HUES6 (cell line): ENCODE data around the gene HEPACAM.

Source experiments
- H3K27ac ChIP-seq: 2 replicates; pipeline ENCODE4 v1.7.0; 2013; ENCODE audit warnings: low read depth, mild to moderate bottlenecking, low read length, inconsistent platforms
- H3K27me3 ChIP-seq: 2 replicates; pipeline ENCODE4 v1.6.1; 2013; ENCODE audit warnings: low read length; ENCODE audit not compliant: control insufficient read depth, insufficient read depth
- H3K36me3 ChIP-seq: 2 replicates; pipeline ENCODE4 v1.6.1; 2013; ENCODE audit warnings: low read length; ENCODE audit not compliant: control insufficient read depth, insufficient read depth
- H3K4me1 ChIP-seq: 2 replicates; pipeline ENCODE4 v1.6.1; 2013; ENCODE audit warnings: low read length; ENCODE audit not compliant: control insufficient read depth, insufficient read depth
- H3K4me3 ChIP-seq: 2 replicates; pipeline ENCODE4 v1.5.1; 2013; ENCODE audit warnings: low read depth, low read length
- H3K9ac ChIP-seq: one replicate; pipeline ENCODE4 v1.6.1; 2013; ENCODE audit warnings: mild to moderate bottlenecking, low read length
- H3K9me3 ChIP-seq: 2 replicates; pipeline ENCODE4 v1.6.1; 2013; ENCODE audit warnings: low read depth, low read length; ENCODE audit not compliant: control insufficient read depth, insufficient read depth

HEPACAM gene

DNA sequence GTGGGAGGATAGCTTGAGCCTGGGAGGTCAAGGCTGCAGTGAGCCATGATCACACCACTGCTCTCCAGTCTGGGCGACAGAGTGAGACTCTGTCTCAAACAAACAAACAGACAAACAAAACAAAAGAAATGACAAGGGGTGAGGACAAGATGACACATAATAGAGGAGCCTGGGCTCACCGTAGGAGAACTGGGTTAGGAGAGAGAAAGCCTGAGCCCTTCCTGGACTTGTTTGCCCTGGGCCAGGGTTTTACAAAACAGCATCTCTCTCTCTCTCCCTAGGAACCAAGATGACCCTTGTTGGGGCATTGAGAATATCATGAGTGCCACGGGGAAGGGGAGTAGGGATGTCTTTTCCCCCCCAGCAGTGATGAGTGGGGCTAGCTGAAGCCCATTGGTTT lies 54.9 kb downstream of the HEPACAM start:
- peaks cover 10% of the 10 kb centered on the region for H3K4me1 ChIP-seq
- no peak overlapping the region for H3K27ac ChIP-seq
- no peak overlapping the region for H3K4me3 ChIP-seq

DNA sequence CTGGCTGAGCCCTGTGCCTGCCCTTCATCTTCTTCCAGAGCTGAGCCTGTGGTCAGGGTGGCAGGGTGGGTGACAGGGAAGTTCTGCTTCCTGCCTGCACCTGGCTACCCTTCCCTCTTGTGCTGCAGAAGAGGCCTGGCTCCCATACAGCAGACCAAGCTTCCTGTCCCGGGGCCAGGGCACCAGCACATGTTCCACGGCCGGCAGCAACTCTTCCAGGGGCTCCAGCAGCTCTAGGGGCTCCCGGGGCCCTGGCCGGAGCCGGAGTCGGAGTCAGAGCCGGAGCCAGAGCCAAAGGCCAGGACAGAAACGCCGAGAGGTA lies 55.6 kb downstream of the HEPACAM start:
- H3K4me1 ChIP-seq = peaks cover 10% of the 10 kb centered on the region
- H3K4me3 ChIP-seq = no peak overlapping the region
- H3K9me3 ChIP-seq = no peaks in the 10 kb centered on the region
- peaks cover 18% of the 10 kb centered on the region for H3K27me3 ChIP-seq
- no peak overlapping the region for H3K27ac ChIP-seq
- H3K36me3 ChIP-seq = no peaks in the 10 kb centered on the region
- H3K9ac ChIP-seq = no peak overlapping the region

More for the DNA sequence above, 54.9 kb downstream of the HEPACAM start:
- Histone ChIP-seq H3K9me3 (no peaks in the 10 kb centered on the region), H3K9ac (no peak overlapping the region), H3K36me3 (no peaks in the 10 kb centered on the region), H3K27me3 (peaks cover 11% of the 10 kb centered on the region)

DNA sequence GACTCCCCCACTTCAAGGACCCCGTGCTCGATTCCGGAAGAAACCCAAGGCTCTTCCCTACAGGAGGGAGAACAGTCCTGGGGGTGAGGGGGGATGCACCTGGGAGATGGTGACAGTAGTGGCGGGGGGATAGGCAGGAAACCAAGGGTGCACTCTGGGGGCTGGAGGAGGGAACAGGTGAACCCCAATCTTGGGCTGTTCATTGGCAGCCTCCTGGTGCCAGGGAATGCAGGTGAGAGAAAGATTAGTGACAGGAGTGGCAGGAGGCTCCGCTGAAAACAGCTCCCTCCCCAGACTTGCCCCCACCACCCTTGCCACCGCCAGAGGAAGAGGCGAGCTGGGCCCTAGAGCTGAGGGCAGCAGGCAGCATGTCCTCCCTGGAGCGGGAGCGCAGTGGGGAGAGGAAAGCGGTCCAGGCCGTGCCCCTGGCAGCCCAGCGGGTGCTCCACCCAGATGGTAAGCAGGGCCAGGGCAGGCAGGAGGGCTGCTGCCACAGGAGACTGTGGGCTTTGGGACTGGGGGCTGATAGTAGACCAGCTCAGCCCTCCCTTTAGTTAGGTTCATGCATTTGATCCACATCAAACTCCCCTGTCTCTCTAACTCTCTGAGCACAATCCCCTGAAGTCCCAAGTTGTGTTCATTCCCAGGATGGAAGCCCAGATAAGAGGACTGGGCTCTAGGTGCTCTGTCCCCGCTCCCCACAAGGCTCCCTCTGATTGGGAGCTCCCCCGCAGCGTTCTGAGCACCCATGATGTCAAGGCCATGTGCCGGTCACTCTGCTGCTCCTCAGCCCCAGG lies 56.2 kb downstream of the HEPACAM start:
- Histone ChIP-seq H3K36me3 (no peaks in the 10 kb centered on the region), H3K9ac (no peak overlapping the region), H3K4me1 (peaks cover 10% of the 10 kb centered on the region), H3K9me3 (no peaks in the 10 kb centered on the region), H3K27me3 (peaks cover 24% of the 10 kb centered on the region), H3K4me3 (no peak overlapping the region), H3K27ac (no peak overlapping the region)

DNA sequence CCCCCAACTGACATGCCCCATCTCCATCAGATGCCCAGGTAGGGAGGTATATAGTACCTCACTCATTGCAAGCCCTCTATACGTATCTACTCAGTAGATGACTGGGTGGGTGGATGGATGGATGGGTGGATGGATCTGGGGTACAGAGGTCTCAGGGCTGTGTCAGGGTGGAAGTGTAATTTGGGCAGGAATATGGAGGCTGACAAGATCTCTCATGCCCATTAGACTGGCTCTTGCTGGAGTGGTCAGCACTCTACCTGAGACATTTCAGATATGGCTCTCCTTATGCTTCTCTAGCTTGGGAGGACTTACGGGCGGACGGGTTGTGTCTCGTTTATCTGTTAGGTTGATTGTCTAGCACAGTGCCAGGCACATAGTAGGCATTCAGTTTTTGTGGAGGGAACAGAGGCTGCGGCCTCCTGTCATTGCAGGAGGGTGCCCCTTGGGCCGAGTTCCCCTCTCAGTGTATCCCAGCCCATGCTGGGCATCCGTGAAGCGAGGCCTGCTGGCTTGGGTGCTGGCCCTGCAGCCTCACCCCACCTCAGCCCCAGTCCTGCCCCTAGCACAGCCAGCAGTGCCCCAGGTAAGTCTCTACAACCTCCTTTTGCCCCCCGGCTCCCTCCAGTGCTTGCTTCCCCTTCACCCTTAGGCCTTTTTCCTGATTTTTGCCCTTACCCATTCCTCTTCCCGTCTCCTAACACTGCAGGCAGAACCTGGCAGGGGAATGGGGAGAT lies 56.9 kb downstream of the HEPACAM start:
- no peaks in the 10 kb centered on the region for H3K9me3 ChIP-seq
- H3K4me3 ChIP-seq = no peak overlapping the region
- H3K4me1 ChIP-seq = peaks cover 10% of the 10 kb centered on the region
- H3K9ac ChIP-seq = no peak overlapping the region
- no peaks in the 10 kb centered on the region for H3K36me3 ChIP-seq
- H3K27ac ChIP-seq = no peak overlapping the region
- peaks cover 32% of the 10 kb centered on the region for H3K27me3 ChIP-seq

DNA sequence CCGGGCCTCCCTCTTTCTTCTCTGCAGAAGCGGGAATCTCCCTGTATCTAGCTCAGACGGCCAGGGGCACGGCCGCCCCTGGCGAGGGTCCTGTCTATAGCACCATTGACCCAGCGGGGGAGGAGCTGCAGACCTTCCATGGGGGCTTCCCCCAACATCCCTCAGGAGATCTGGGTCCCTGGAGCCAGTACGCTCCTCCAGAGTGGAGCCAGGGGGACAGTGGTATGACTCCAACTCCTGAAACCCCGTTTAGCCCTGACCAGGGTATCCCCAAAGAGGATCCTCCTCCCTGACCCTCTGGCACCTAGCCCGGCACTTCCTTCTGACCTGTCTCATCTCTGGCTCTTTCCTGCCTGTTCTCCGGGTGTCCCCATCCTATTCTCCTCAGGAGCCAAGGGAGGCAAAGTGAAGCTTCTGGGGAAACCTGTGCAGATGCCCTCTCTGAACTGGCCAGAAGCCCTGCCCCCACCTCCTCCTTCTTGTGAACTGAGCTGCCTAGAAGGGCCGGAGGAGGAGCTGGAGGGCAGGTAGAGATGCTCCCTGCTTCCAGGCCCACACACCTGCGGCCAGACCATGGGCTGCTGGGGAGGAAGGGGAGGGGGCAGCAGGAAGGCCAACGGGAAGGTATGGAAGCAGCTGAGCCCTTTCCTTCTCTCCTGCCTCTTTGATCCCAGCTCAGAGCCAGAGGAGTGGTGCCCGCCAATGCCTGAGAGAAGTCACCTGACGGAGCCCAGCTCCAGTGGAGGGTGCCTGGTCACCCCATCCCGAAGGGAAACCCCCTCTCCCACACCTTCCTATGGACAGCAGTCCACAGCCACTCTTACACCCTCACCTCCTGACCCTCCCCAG lies 57.7 kb downstream of the HEPACAM start:
- Histone ChIP-seq H3K27me3 (peaks cover 40% of the 10 kb centered on the region), H3K36me3 (no peaks in the 10 kb centered on the region), H3K4me1 (peaks cover 10% of the 10 kb centered on the region), H3K4me3 (no peak overlapping the region; the same call in 1 of the 2 replicates), H3K9me3 (no peaks in the 10 kb centered on the region), H3K27ac (no peak overlapping the region), H3K9ac (no peak overlapping the region)

DNA sequence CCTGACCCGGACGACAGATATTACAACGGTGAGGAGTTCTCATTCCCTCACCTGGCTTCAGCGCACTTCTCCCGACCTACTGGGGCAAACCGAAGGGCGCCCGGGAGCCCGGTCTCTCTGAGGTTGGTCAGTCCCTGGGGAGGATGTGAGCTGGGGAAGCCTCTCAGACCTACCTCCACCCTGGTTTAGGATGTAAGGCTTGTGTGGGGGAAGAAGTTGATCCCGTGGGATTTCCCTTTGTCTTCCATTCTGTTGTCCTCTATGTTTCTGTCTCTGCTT lies 58.3 kb downstream of the HEPACAM start:
- H3K9ac ChIP-seq = no peak overlapping the region
- H3K36me3 ChIP-seq = no peaks in the 10 kb centered on the region
- no peaks in the 10 kb centered on the region for H3K9me3 ChIP-seq
- peaks cover 10% of the 10 kb centered on the region for H3K4me1 ChIP-seq
- peak overlapping the region; percentile 82 for H3K4me3 ChIP-seq
- H3K27me3 ChIP-seq = peaks cover 45% of the 10 kb centered on the region
- H3K27ac ChIP-seq = no peak overlapping the region

DNA sequence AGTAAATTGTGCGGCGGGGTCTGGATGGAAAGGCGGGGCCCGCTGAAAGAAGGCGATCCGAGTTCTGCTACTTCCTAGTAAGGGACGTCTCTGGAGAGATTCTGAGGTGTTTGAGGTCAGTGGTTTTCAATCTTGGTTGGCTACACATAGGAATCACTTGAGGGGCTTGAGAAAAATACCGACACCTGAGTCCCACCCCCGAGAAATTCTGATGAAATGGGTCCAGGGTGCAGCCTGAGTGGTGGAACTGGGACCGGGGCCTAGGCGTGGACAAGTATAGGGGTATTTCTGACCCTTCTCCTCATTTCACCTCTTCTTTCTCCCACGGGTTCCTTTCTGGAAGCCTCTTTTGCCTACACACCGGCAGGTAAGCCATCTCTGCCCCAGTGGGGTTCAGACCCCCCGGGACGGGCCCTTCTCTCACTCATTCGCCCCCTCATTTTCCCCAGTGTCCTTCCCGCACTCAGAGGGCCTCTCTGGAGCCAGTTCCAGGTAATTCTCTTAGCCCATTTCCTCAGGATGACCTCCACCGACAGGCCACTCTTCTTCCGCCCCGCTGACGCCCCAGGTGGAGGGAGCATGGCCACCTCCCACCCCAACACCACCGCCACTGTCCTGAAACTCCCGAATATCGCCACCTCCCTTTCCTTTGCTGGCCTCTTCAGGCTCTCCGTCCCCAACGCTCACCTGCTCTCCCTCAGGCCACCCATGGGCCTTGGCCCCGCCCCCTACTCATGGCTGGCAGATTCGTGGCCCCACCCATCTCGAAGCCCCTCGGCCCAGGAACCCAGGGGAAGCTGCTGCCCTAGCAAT lies 58.8 kb downstream of the HEPACAM start:
- Histone ChIP-seq H3K27ac (no peak overlapping the region), H3K9me3 (no peaks in the 10 kb centered on the region), H3K9ac (no peak overlapping the region), H3K27me3 (peaks cover 51% of the 10 kb centered on the region), H3K4me3 (peak overlapping the region; percentile 82), H3K36me3 (no peaks in the 10 kb centered on the region), H3K4me1 (peaks cover 10% of the 10 kb centered on the region)

DNA sequence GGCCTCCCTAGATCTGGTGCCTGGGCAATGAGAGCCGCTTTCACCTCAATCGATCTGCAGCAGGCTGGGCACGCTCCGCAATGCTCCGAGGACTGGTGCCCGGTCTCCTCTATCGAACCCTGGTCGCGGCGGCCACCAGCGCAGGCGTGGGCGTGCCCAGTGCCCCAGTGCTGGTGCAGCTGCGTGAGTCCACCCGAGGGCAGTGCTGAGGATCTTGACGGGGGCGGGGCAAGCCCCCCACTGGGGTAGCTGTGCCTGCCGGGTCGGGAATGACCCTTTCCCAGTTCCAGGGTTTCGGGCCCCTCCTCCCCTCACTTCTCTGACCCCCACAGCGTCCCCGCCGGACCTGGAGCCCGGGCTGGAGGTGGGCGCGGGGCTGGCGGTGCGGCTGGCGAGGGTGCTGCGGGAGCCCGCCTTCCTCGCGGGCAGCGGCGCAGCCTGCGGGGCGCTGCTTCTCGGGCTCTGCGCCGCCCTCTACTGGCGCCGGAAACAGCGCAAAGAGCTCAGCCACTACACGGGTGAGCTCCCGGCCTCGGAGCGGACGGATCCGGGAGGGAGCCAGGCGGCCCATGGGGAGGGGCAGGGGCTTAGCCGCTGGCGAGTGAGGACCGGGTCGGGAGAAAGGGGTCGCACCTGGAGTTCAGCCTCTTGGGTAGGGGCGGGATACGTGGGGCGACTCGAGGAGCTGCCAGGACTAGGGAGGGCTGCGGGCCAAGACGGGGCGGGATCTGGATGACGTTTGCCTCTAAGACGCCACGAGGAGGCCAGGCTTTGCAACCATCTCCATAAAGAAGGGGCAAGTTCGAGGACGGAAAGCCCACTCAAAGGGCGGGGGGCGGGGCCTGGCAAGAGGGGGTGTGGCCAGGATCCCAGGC lies 59.7 kb downstream of the HEPACAM start:
- Histone ChIP-seq H3K9me3 (no peaks in the 10 kb centered on the region), H3K4me1 (peaks cover 10% of the 10 kb centered on the region), H3K27ac (peak overlapping the region; percentile 61; the same call in 1 of the 2 replicates), H3K4me3 (peak overlapping the region; percentile 82), H3K27me3 (peaks cover 59% of the 10 kb centered on the region), H3K9ac (peak overlapping the region; percentile 69), H3K36me3 (no peaks in the 10 kb centered on the region)

DNA sequence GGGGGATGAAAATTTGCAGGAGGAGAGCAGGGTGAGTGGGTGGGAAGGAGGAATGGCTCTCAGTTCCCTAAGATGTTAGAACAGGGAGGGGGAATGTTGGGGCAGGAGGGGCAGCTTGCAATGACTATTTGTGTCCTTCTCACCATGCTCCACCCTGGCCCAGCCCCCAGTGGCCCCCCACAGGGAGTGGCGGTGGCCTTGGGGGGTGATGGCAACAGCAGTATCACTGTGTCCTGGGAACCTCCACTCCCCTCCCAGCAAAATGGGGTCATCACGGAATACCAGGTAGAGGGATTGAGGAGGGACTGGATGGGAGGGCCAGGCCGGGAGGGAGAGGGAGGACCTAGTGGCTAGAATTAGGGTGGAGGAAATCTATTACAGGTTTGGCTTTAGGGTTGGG lies 60.4 kb downstream of the HEPACAM start:
- H3K36me3 ChIP-seq = no peaks in the 10 kb centered on the region
- peaks cover 67% of the 10 kb centered on the region for H3K27me3 ChIP-seq
- H3K27ac ChIP-seq = no peak overlapping the region
- H3K4me3 ChIP-seq = peak overlapping the region; percentile 82
- no peak overlapping the region for H3K9ac ChIP-seq
- H3K9me3 ChIP-seq = no peaks in the 10 kb centered on the region
- peaks cover 10% of the 10 kb centered on the region for H3K4me1 ChIP-seq
